Measurements from ENCODE around the gene AKR7A2.

Gene AKR7A2

GRCh38 chr1:19311931-19312781, at the start of gene AKR7A2, which contains the start of gene SLC66A1:
TSS of gene AKR7A2 (minus strand) at chr1:19312144. CDS start at chr1:19312124, 20 bp downstream.
TSS of gene SLC66A1 (plus strand) at chr1:19312326. CDS start at chr1:19317678, 5,352 bp downstream.
- H3K4me1 Mint-ChIP-seq (ENCODE audit: low read depth), result peaks cover 32% of the 10 kb centered on the region

GRCh38 chr1:19360843-19361610, 49.1 kb upstream of the AKR7A2 start:
- Mint-ChIP-seq H3K36me3 (ENCODE audit: low read depth) (peaks cover 16% of the 10 kb centered on the region), H3K9me3 (no peaks in the 10 kb centered on the region), H3K4me3 (no peak overlapping the region), H3K27ac (no peak overlapping the region), H3K27me3 (ENCODE audit: low read depth) (no peaks in the 10 kb centered on the region), H3K4me1 (ENCODE audit: low read depth) (peaks cover 12% of the 10 kb centered on the region)
- no peak for DNase-seq (ENCODE audit: low spot score)

More at GRCh38 chr1:19311931-19312781, at the start of gene AKR7A2, which contains the start of gene SLC66A1:
- Mint-ChIP-seq H3K36me3 (ENCODE audit: low read depth) (peaks cover 9% of the 10 kb centered on the region), H3K27me3 (ENCODE audit: low read depth) (no peaks in the 10 kb centered on the region), H3K9me3 (no peaks in the 10 kb centered on the region), H3K4me3 (peak within 1 kb of the TSS; percentile 93), H3K27ac (peak within 1 kb of the TSS; percentile 91)
- peak; percentile 96 for DNase-seq (ENCODE audit: low spot score)

GRCh38 chr1:19360432-19360831, 48.5 kb upstream of the AKR7A2 start:
- Mint-ChIP-seq H3K9me3 (no peaks in the 10 kb centered on the region), H3K4me3 (no peak overlapping the region), H3K36me3 (ENCODE audit: low read depth) (peaks cover 20% of the 10 kb centered on the region), H3K4me1 (ENCODE audit: low read depth) (peaks cover 12% of the 10 kb centered on the region), H3K27ac (peak overlapping the region; percentile 31), H3K27me3 (ENCODE audit: low read depth) (no peaks in the 10 kb centered on the region)
- DNase-seq (ENCODE audit: low spot score), result no peak

GRCh38 chr1:19360016-19360415, 48.1 kb upstream of the AKR7A2 start:
- Mint-ChIP-seq H3K36me3 (ENCODE audit: low read depth) (peaks cover 20% of the 10 kb centered on the region), H3K27me3 (ENCODE audit: low read depth) (no peaks in the 10 kb centered on the region), H3K4me1 (ENCODE audit: low read depth) (peaks cover 12% of the 10 kb centered on the region), H3K9me3 (no peaks in the 10 kb centered on the region), H3K4me3 (no peak overlapping the region), H3K27ac (peak overlapping the region; percentile 26)
- no peak for DNase-seq (ENCODE audit: low spot score)

GRCh38 chr1:19359357-19359756, 47.4 kb upstream of the AKR7A2 start:
- H3K4me3 Mint-ChIP-seq, result no peak overlapping the region
- no peaks in the 10 kb centered on the region for H3K27me3 Mint-ChIP-seq (ENCODE audit: low read depth)
- peaks cover 19% of the 10 kb centered on the region for H3K36me3 Mint-ChIP-seq (ENCODE audit: low read depth)
- H3K27ac Mint-ChIP-seq, result no peak overlapping the region
- no peak for DNase-seq (ENCODE audit: low spot score)
- H3K4me1 Mint-ChIP-seq (ENCODE audit: low read depth), result peaks cover 12% of the 10 kb centered on the region
- no peaks in the 10 kb centered on the region for H3K9me3 Mint-ChIP-seq

GRCh38 chr1:19358710-19359109, 46.8 kb upstream of the AKR7A2 start:
- Mint-ChIP-seq H3K36me3 (ENCODE audit: low read depth) (peaks cover 25% of the 10 kb centered on the region), H3K4me1 (ENCODE audit: low read depth) (peaks cover 12% of the 10 kb centered on the region), H3K27ac (no peak overlapping the region), H3K27me3 (ENCODE audit: low read depth) (no peaks in the 10 kb centered on the region), H3K9me3 (no peaks in the 10 kb centered on the region), H3K4me3 (no peak overlapping the region)
- no peak for DNase-seq (ENCODE audit: low spot score)

- peaks cover 31% of the 10 kb centered on the region for H3K36me3 Mint-ChIP-seq (ENCODE audit: low read depth)
- no peak overlapping the region for H3K4me3 Mint-ChIP-seq
- no peak for DNase-seq (ENCODE audit: low spot score)
- H3K4me1 Mint-ChIP-seq (ENCODE audit: low read depth), result peaks cover 12% of the 10 kb centered on the region
- H3K27ac Mint-ChIP-seq, result no peak overlapping the region
- H3K27me3 Mint-ChIP-seq (ENCODE audit: low read depth), result no peaks in the 10 kb centered on the region
- H3K9me3 Mint-ChIP-seq, result no peaks in the 10 kb centered on the region
Observed at GRCh38 chr1:19357299-19357986, 45.5 kb upstream of the AKR7A2 start.

GRCh38 chr1:19356266-19356665, 44.3 kb upstream of the AKR7A2 start:
- Mint-ChIP-seq H3K36me3 (ENCODE audit: low read depth) (peaks cover 33% of the 10 kb centered on the region), H3K27ac (no peak overlapping the region), H3K9me3 (no peaks in the 10 kb centered on the region), H3K27me3 (ENCODE audit: low read depth) (no peaks in the 10 kb centered on the region), H3K4me1 (ENCODE audit: low read depth) (peaks cover 11% of the 10 kb centered on the region), H3K4me3 (no peak overlapping the region)
- DNase-seq (ENCODE audit: low spot score), result no peak

- Mint-ChIP-seq H3K9me3 (no peaks in the 10 kb centered on the region), H3K27me3 (ENCODE audit: low read depth) (no peaks in the 10 kb centered on the region), H3K36me3 (ENCODE audit: low read depth) (peaks cover 35% of the 10 kb centered on the region), H3K27ac (no peak overlapping the region), H3K4me1 (ENCODE audit: low read depth) (peaks cover 2% of the 10 kb centered on the region), H3K4me3 (no peak overlapping the region)
- no peak for DNase-seq (ENCODE audit: low spot score)
Observed at GRCh38 chr1:19354531-19354981, 42.6 kb upstream of the AKR7A2 start.

- H3K36me3 Mint-ChIP-seq (ENCODE audit: low read depth), result peaks cover 40% of the 10 kb centered on the region
- no peak overlapping the region for H3K27ac Mint-ChIP-seq
Observed at GRCh38 chr1:19353596-19353995, 41.7 kb upstream of the AKR7A2 start.

GRCh38 chr1:19352839-19353238, 40.9 kb upstream of the AKR7A2 start:
- Mint-ChIP-seq H3K4me1 (ENCODE audit: low read depth) (peaks cover 2% of the 10 kb centered on the region), H3K9me3 (no peaks in the 10 kb centered on the region)

More at GRCh38 chr1:19353596-19353995, 41.7 kb upstream of the AKR7A2 start:
- H3K4me3 Mint-ChIP-seq, result no peak overlapping the region
- no peaks in the 10 kb centered on the region for H3K9me3 Mint-ChIP-seq
- H3K4me1 Mint-ChIP-seq (ENCODE audit: low read depth), result peaks cover 2% of the 10 kb centered on the region
- no peak for DNase-seq (ENCODE audit: low spot score)
- no peaks in the 10 kb centered on the region for H3K27me3 Mint-ChIP-seq (ENCODE audit: low read depth)

GRCh38 chr1:19351873-19352272, 39.9 kb upstream of the AKR7A2 start:
- no peak overlapping the region for H3K27ac Mint-ChIP-seq
- no peaks in the 10 kb centered on the region for H3K27me3 Mint-ChIP-seq (ENCODE audit: low read depth)
- no peak for DNase-seq (ENCODE audit: low spot score)
- no peak overlapping the region for H3K4me3 Mint-ChIP-seq
- peaks cover 2% of the 10 kb centered on the region for H3K4me1 Mint-ChIP-seq (ENCODE audit: low read depth)
- H3K9me3 Mint-ChIP-seq, result no peaks in the 10 kb centered on the region
- peaks cover 40% of the 10 kb centered on the region for H3K36me3 Mint-ChIP-seq (ENCODE audit: low read depth)

More at GRCh38 chr1:19352839-19353238, 40.9 kb upstream of the AKR7A2 start:
- H3K4me3 Mint-ChIP-seq, result no peak overlapping the region
- no peak overlapping the region for H3K27ac Mint-ChIP-seq
- H3K36me3 Mint-ChIP-seq (ENCODE audit: low read depth), result peaks cover 43% of the 10 kb centered on the region
- no peak for DNase-seq (ENCODE audit: low spot score)
- H3K27me3 Mint-ChIP-seq (ENCODE audit: low read depth), result no peaks in the 10 kb centered on the region

- H3K27me3 Mint-ChIP-seq (ENCODE audit: low read depth), result no peaks in the 10 kb centered on the region
- peaks cover 37% of the 10 kb centered on the region for H3K36me3 Mint-ChIP-seq (ENCODE audit: low read depth)
- peaks cover 2% of the 10 kb centered on the region for H3K4me1 Mint-ChIP-seq (ENCODE audit: low read depth)
- H3K4me3 Mint-ChIP-seq, result no peak overlapping the region
- H3K27ac Mint-ChIP-seq, result no peak overlapping the region
- no peak for DNase-seq (ENCODE audit: low spot score)
- no peaks in the 10 kb centered on the region for H3K9me3 Mint-ChIP-seq
Observed at GRCh38 chr1:19350566-19350965, 38.6 kb upstream of the AKR7A2 start.

Data from T-helper 2 cell treated with Interferon-gamma antibody and Interleukin-4, amounts not matched to agents 5 μg/mL and 100 μg/mL, for 36 hours (primary cell).